ENCODE measurements around the gene KCTD3. TPM values are rescaled to one million over a fixed set of nuclear protein-coding genes. Genes with fewer than 3 reads are reported as not detected.

The KCTD3 gene
- total RNA-seq, 1 experiment from 2014 or later: 90.3 TPM

- Mint-ChIP-seq H3K27me3 (ENCODE audit: insufficient read depth, unreplicated experiment) (no peaks in the 10 kb centered on the region), H3K4me1 (ENCODE audit: insufficient read depth, unreplicated experiment) (peaks cover 17% of the 10 kb centered on the region), H3K4me3 (ENCODE audit: unreplicated experiment) (no peak overlapping the region), H3K9me3 (ENCODE audit: unreplicated experiment) (no peaks in the 10 kb centered on the region), H3K27ac (ENCODE audit: low read depth, unreplicated experiment) (no peak overlapping the region), H3K36me3 (ENCODE audit: insufficient read depth, unreplicated experiment) (peaks cover 62% of the 10 kb centered on the region)
- BruUV-seq (replicated peaks): no TSS peak
- DNase-seq (ENCODE audit: unreplicated experiment): no peak
- no peak for TF ChIP-seq CTCF (IDR thresholded peaks at IDR 0.05; ENCODE audit: unreplicated experiment)
- ChIA-PET POLR2A (no interaction called here), CTCF (no interaction called here)
- intact Hi-C loops (cut with micrococcal nuclease): no loop called here
Observed at GRCh38 chr1:215597961-215598360, 30.9 kb downstream of the KCTD3 start.

GRCh38 chr1:215599418-215600074, 32.4 kb downstream of the KCTD3 start:
- CTCF ChIA-PET: interaction anchor here (0.6 to 1.8 kb wide), 5 partner anchors 13 to 1195 kb away, joined by 3 to 6 read pairs (median 4); no protein-coding TSS in a partner anchor
- H3K27ac Mint-ChIP-seq (ENCODE audit: low read depth, unreplicated experiment): no peak overlapping the region
- H3K4me3 Mint-ChIP-seq (ENCODE audit: unreplicated experiment): no peak overlapping the region
- peak; percentile 19 for DNase-seq (ENCODE audit: unreplicated experiment)
- intact Hi-C loops (cut with micrococcal nuclease): no loop called here
- POLR2A ChIA-PET: interaction anchor here (0.6 to 1.3 kb wide), 5 partner anchors 8 to 34 kb away, joined by 3 to 7 read pairs (median 3); no protein-coding TSS in a partner anchor
- no peaks in the 10 kb centered on the region for H3K9me3 Mint-ChIP-seq (ENCODE audit: unreplicated experiment)
- peaks cover 76% of the 10 kb centered on the region for H3K36me3 Mint-ChIP-seq (ENCODE audit: insufficient read depth, unreplicated experiment)
- H3K27me3 Mint-ChIP-seq (ENCODE audit: insufficient read depth, unreplicated experiment): no peaks in the 10 kb centered on the region
- peaks cover 22% of the 10 kb centered on the region for H3K4me1 Mint-ChIP-seq (ENCODE audit: insufficient read depth, unreplicated experiment)
- no peak for TF ChIP-seq CTCF (IDR thresholded peaks at IDR 0.05; ENCODE audit: unreplicated experiment)
- no TSS peak for BruUV-seq (replicated peaks)

DNA sequence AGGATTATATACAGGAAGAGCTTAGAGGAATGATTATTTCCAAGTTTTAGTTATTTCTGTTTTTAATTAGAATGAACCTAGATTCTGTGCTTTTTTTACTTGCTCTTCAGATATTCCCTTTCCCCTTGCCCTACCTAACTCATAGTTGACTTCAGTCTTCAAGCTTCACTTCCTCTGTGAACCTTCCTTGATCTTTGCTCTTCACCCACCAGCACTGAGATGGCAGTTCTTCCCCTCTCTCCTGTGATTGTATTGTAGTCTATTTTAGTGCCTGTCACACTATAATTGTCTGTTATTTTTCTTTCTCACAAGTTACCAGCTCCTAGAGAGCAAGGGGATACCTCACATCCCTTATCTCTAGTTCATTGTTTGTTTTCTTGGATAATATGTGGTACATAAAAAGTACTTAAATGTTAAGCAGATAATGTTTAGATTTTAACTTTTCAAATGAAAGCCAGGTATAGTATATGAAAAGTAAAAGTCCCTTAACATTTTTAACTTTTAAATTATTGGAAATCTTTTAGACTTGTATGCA, 33.2 kb downstream of the KCTD3 start:
- no TSS peak for BruUV-seq (replicated peaks)
- H3K27ac Mint-ChIP-seq (ENCODE audit: low read depth, unreplicated experiment): no peak overlapping the region

More for the DNA sequence above, 33.2 kb downstream of the KCTD3 start:
- no peak for DNase-seq (ENCODE audit: unreplicated experiment)
- H3K36me3 Mint-ChIP-seq (ENCODE audit: insufficient read depth, unreplicated experiment): peaks cover 75% of the 10 kb centered on the region
- ChIA-PET CTCF (interaction anchor here (0.6 to 1.8 kb wide), 10 partner anchors 10 to 1927 kb away, joined by 3 to 6 read pairs (median 4); no protein-coding TSS in a partner anchor), POLR2A (interaction anchor here (0.6 to 1.3 kb wide), 7 partner anchors 9 to 997 kb away, joined by 3 to 8 read pairs (median 3); no protein-coding TSS in a partner anchor)
- no peak overlapping the region for H3K4me3 Mint-ChIP-seq (ENCODE audit: unreplicated experiment)
- intact Hi-C loops (cut with micrococcal nuclease): no loop called here
- no peak for TF ChIP-seq CTCF (IDR thresholded peaks at IDR 0.05; ENCODE audit: unreplicated experiment)
- H3K9me3 Mint-ChIP-seq (ENCODE audit: unreplicated experiment): no peaks in the 10 kb centered on the region
- peaks cover 19% of the 10 kb centered on the region for H3K4me1 Mint-ChIP-seq (ENCODE audit: insufficient read depth, unreplicated experiment)
- H3K27me3 Mint-ChIP-seq (ENCODE audit: insufficient read depth, unreplicated experiment): no peaks in the 10 kb centered on the region

Measured in MCF 10A (cell line).